ENCODE measurements around the gene TPSG1.
"Not testable (repeated sequence)": the region's sequence is repeated elsewhere in the genome, so short reads cannot be mapped to it uniquely, and the experiment has no call there.

TPSG1 gene

GRCh38 chr16:1193825-1194581 lies 31.1 kb downstream of the TPSG1 start:
- DNase-seq, result no peak

DNA sequence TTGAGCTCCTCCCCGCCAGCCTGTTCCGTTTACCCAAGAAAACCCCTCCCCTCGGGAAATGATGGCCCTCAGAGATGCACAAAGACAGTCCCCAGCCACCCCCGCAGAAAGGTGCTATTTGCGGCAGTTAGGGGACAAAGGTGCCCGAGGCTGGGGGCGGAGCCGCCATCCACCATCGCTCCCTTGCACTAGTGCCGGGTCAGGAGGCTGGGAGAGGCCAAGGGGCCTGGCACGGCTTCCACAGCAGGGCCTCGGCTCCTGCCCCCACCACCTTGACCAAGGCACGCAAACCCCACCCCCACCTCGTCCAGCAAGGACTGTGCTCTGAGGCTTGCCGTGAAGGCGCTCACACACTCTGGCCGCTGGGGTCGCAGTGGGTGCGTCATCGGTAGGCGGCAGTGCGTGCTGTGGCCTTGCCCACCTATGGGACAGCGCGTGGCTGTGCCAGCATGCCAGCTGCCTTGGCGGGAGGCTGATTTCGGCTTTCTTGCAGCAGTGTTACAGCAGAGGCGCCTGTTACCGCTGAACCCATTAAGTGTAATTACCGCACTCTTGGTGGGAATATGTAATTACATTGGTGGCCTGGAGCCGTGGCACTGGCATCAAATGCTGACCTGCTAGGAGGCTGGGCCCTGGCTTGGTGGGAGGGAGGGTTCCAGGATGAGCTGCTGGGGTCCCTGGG lies 31.8 kb downstream of the TPSG1 start:
- DNase-seq, result no peak

DNA sequence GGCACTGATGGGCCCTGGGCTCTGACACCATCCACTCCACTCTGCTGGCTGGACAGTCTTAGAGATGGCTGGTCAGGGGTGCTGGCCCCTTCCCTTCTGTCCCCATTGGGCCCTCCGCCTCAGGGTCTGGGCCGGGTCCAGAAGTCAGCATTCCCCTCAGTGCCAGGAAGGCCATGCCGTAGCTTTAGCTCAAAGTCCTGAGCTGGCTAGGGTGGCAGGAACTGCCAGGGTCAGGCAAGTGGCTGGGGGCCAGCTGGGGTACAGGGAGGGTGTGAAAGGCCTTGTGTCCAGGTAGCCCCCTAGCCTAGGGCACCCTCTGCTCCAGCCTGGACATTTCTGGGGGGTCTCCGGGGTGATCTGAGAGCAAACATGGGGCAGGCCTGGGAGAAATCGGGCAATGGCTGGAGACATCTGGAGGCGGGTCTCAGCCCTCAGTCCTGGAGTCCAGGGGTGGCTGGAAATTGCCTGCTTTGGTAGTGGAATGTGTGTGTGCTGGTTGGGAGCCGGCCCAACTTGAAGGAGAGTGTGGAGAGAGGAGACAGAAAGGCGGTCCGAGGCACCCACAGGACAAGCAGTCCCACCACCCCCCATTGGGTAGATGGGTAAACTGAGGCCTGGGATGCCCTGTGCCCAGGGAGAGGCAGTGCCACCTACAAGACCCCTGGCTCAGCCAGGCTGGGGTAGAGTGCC lies 32.5 kb downstream of the TPSG1 start:
- no peak for DNase-seq

DNA sequence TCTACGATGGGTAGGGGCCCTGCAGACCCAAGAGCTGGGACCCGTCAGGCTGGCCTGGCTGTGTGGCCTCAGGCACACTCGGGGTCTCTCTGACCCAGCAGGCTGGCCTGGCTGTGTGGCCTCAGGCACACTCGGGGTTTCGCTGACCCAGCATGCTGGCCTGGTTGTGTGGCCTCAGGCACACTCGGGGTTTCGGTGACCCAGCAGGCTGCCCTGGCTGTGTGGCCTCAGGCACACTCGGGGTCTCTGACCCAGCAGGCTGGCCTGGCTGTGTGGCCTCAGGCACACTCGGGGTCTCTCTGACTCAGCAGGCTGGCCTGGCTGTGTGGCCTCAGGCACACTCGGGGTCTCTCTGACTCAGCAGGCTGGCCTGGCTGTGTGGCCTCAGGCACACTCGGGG lies 34.3 kb downstream of the TPSG1 start:
- DNase-seq, result not testable (repeated sequence)

- no peak for DNase-seq
Observed at GRCh38 chr16:1189455-1189854, 35.6 kb downstream of the TPSG1 start.

DNA sequence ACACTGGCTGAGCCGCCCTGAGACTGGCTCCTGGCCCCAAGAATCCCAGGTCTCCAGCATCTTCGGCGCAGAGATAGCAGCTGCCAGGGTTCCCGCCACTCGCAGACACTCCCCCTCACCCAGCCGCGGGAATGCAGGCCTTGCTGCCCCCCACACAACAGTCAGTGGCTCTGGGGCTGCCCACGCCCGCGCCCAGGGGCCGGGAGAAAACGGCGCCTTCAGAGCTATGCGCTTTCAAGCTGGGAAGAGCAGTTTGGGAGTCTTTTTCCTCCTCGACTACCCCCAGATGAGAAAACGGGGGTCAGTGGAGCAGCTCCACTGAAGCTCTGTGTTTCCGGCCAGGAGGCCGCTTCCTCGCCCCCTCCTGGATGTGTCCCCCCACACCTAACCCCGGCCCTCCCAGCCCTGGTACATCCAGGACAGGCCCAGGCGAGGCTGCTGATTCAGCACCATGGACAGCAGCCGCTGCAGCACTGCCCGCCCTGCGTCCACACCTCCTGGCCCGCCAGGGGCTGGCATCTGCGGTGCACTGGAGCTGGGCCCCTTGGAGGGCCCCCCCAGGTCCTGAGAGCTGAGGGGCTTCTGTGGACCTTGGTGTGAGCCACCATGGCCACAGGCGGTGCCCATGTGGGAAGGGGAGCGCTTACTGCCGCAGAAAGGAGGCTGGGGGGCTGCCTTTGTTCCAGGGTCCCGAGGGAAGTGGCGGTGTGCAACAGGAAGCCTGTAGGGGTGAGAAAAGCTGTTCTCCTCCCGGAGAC lies 36.5 kb downstream of the TPSG1 start:
- DNase-seq, result peak; percentile 2

DNA sequence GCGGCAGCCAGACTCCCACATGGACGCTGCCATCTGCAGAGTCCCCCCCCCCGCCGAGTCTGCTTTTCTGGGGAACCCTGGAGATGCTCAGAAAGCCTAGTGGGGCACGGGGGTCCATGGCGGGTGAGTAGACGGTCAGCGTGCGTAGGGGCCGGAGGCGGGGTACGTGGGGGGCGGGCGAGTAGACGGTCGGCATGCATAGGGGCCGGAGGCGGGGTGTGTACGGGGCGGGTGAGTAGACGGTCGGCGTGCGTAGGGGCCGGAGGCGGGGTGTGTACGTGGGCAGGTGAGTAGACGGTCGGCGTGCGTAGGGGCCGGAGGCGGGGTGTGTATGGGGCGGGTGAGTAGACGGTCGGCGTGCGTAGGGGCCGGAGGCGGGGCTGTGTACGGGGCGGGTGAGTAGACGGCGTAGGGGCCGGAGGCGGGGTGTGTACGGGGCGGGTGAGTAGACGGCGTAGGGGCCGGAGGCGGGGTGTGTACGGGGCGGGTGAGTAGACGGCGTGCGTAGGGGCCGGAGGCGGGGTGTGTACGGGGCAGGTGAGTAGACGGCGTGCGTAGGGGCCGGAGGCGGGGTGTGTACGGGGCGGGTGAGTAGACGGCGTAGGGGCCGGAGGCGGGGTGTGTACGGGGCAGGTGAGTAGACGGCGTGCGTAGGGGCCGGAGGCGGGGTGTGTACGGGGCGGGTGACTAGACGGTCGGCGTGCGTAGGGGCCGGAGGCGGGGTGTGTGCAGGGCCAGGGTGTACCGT lies 39.4 kb downstream of the TPSG1 start:
- not testable (repeated sequence) for DNase-seq

- no peak for DNase-seq
Observed at GRCh38 chr16:1184980-1185379, 40.1 kb downstream of the TPSG1 start.

- no peak for DNase-seq
Observed at GRCh38 chr16:1184156-1184868, 40.8 kb downstream of the TPSG1 start.

DNA sequence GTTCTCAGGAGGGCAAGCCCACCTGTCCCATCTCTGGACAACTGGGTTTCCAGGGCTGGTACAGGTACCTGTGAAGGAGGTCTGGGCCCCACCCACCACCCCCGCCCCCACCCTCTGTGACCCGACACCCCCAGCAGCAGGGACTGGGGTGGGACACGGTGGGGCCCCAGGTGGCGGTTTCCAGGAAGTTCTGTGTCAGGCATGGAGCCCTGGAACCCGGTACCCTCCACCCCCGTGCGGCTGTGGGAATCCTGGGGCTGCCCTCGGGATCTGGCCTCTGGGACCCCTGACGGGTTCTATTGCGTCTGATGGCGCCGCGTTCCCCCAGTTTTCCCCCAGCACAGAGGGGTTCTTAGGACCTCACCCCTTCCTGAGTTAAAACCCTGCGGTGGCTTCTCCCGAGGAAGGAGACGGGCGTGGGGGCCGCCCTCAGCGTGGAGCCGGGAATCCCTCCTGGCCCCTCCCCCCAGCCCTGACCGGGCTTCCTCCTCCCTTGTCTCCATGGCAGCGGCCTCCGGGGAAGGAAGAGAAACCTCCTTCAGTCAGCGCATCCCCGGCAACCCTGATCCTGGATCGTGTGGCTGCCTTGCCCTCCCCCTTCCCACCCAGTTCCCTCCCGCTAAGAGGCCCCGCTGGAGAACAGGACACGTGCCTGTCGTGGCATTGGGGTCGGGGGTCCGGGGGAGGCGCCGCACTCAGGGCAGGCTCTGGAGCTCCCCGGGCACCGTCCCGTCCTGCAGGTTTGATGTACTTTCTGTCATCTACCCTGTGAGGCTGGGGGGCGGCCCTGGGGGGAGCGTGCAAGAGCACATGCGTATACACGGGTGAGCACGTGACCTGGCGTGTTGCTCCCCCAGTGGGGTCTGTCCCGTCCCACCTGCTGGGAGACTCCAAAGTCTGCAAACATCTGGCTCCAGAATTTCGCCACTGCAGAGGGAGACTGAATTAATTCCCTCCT lies 41.8 kb downstream of the TPSG1 start:
- DNase-seq, result no peak

DNA sequence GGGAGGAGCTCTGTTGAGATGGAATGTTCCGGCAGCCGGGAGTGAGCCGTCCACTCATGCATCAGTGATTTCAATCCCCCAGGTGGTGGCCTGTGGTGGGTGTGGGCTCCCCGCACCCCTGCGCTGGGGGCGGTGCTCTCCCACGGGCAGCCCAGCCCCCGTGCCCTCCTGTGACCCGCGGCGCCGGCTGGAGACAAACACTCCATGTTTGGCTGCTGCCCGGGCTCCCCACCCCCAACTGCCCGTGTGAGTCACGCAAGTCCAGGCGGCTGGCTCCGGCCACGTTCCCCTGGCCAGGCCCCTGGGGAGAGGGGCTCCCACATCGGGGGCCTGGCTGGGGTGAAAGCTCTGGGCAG lies 42.8 kb downstream of the TPSG1 start:
- no peak for DNase-seq

GRCh38 chr16:1181404-1182315 lies 43.4 kb downstream of the TPSG1 start:
- no peak for DNase-seq

GRCh38 chr16:1180549-1181403 lies 44.3 kb downstream of the TPSG1 start:
- no peak for DNase-seq

GRCh38 chr16:1178295-1178910 lies 46.7 kb downstream of the TPSG1 start:
- no peak for DNase-seq

GRCh38 chr16:1177750-1178149 lies 47.3 kb downstream of the TPSG1 start:
- DNase-seq, result no peak

- no peak for DNase-seq
Observed at GRCh38 chr16:1177053-1177452, 48.0 kb downstream of the TPSG1 start.

DNA sequence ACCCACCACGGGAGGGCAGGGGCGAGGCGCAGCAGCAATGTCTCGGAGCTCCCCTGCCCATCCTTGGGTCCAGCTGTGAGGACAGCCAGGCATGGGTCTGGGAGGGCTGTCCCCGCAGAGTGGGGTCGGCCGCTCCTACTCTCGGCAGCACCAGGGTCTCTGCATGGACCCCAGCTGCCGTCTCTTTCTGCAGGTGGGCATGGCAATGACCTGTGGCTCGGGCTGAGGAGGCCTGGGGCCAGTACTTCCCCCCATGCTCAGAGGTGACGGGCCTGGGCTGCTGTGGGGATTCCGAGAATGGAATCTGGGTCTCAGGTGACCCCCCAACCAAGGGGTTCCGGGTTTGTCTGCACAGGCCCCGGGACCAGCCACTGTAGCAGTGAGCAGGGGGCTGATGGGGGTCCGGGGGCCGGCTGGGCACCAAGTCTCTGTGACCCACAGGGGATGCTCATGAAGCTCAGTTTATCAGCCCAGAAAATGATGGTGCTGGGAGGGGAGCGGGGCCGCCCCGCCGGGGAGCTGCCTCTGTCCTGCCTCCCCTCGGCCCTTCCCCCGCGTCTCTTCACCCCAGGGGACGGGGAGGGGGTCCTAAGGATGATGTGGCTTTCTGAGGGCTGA lies 48.7 kb downstream of the TPSG1 start:
- DNase-seq, result no peak

Data from KG1 (cell line).